ENCODE results near the gene DCLK2.

Gene DCLK2

GRCh38 chr4:150078041-150078578, at the start of gene DCLK2:
TSS of gene DCLK2 (plus strand) at chr4:150078445. CDS start at chr4:150079028, 583 bp downstream.
- CTCF ChIA-PET: interaction anchor here (1.5 kb wide), 1 partner anchor 12 kb away, joined by 3 read pairs; no protein-coding TSS in a partner anchor
- no peak for TF ChIP-seq CTCF (IDR thresholded peaks at IDR 0.05; ENCODE audit: control extremely low read depth, extremely low read depth, low read depth, missing control alignments)
- POLR2A ChIA-PET: no interaction called here
- peak; percentile 43 for DNase-seq (ENCODE audit: extremely low spot score)

DNA sequence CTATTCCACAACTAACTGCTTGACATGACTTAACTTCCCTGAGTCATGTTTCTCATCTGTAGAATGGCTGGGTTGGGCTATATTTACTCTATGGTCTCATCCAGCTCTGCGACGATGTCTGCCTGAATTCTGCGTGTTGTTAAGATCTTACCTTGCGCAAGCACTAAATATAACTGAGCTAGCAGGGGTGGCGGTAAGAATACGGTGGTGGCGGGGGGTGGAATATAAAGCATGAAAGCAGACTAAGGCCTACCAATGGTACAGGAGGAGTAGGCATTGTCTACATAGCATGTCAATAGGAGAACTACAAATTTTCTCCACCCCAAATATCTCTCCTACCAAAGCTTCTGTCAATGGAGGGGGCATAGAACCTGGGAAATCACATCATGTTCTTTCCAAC, 45.7 kb upstream of the DCLK2 start:
- CTCF ChIA-PET: no interaction called here
- no peak for TF ChIP-seq CTCF (IDR thresholded peaks at IDR 0.05; ENCODE audit: control extremely low read depth, extremely low read depth, low read depth, missing control alignments)
- DNase-seq (ENCODE audit: extremely low spot score): no peak
- POLR2A ChIA-PET: no interaction called here

GRCh38 chr4:150033081-150033480, 45.2 kb upstream of the DCLK2 start:
- TF ChIP-seq CTCF (IDR thresholded peaks at IDR 0.05; ENCODE audit: control extremely low read depth, extremely low read depth, low read depth, missing control alignments): no peak
- ChIA-PET CTCF (interaction anchor here (1.4 to 2.1 kb wide), 3 partner anchors 9 to 176 kb away, joined by 3 to 9 read pairs (median 5); no protein-coding TSS in a partner anchor), POLR2A (no interaction called here)
- no peak for DNase-seq (ENCODE audit: extremely low spot score)

- ChIA-PET CTCF (interaction anchor here (0.8 to 2.1 kb wide), 6 partner anchors 9 to 175 kb away, joined by 3 to 9 read pairs (median 4); no protein-coding TSS in a partner anchor), POLR2A (no interaction called here)
- no peak for DNase-seq (ENCODE audit: extremely low spot score)
- TF ChIP-seq CTCF (IDR thresholded peaks at IDR 0.05; ENCODE audit: control extremely low read depth, extremely low read depth, low read depth, missing control alignments): no peak
Observed at GRCh38 chr4:150033901-150034300, 44.3 kb upstream of the DCLK2 start.

DNA sequence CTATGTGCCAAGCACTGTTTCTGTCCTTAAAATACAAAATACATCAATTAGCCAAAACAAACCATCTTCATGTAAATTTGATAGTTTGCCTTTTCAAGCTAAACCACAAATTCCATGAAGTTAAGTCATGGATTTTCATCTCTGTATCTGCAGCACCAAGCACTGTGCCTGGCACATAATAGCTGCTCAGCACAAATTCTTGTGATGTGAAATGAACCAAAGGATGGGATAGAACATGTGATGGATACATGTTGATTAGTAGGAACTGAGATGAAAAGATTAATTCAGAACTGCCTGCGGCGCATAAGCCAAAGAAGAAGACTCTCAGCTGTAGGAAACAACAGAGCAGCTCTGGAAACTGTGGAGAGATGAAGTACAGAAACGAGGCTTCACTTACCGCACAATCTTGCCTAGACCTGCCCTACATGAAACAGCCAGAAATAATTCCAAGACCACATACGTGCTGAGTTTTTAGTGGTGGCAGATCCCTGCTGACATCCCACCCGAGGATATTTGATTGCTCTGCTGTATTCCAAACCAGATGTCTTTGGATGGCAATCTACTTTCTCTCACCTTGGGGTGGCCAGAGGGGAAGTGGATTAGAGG, 40.9 kb upstream of the DCLK2 start:
- DNase-seq (ENCODE audit: extremely low spot score): no peak
- CTCF ChIA-PET: interaction anchor here (1.7 kb wide), 1 partner anchor 9 kb away, joined by 4 read pairs; no protein-coding TSS in a partner anchor
- POLR2A ChIA-PET: no interaction called here
- no peak for TF ChIP-seq CTCF (IDR thresholded peaks at IDR 0.05; ENCODE audit: control extremely low read depth, extremely low read depth, low read depth, missing control alignments)

DNA sequence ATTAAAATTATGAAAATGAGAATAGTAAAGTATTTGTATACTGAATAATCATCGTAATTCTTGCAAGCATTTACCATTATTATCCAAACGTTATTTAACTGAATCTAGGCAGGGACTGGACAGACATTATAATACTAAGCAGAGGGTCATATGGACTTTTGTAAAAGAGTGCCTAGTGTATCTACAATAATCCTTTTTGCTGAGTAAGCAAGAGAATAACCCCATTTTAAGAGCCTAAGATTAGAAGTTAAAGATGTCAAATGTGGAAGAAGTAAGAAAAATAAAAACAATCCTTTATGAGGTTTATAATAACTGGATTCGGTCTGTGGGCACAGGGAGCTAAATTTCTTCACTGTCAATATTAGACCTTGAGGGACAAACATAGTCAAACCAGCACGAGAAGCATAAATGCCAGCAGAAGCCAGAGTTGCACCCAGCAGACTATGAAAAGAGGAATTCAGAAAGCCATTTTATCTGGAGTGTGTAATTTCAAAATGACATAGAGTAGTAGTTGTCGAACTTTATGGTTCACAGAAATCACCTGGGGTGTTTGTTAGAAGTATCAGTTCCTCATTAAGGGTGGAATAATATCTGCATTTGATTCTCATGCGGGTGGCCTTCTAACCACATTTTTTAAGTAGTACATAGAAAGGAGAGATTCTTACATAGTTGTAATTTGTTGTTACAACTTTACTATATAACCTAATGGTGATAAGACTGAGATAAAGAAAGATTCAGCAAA, 39.7 kb upstream of the DCLK2 start:
- no peak for TF ChIP-seq CTCF (IDR thresholded peaks at IDR 0.05; ENCODE audit: control extremely low read depth, extremely low read depth, low read depth, missing control alignments)

More for the DNA sequence above, 39.7 kb upstream of the DCLK2 start:
- POLR2A ChIA-PET: no interaction called here
- DNase-seq (ENCODE audit: extremely low spot score): peak; percentile 17
- CTCF ChIA-PET: no interaction called here

Measured in GM10248 (cell line).